ENCODE measurements around the gene DKC1. TPM values are rescaled to one million over a fixed set of nuclear protein-coding genes. Genes with fewer than 3 reads are reported as not detected.

Gene DKC1
- total RNA-seq, 2 donors from 2014 or later: 17.9 to 26.0 TPM

GRCh38 chrX:154737136-154737535 lies 25.5 kb upstream of the DKC1 start:
- Histone ChIP-seq H3K27me3 (no peaks in the 10 kb centered on the region), H3K4me1 (peaks cover 16% of the 10 kb centered on the region), H3K4me3 (no peak overlapping the region), H3K27ac (peak overlapping the region in 2 of 4 donors; percentile 17 to 50), H3K9me3 (no peaks in the 10 kb centered on the region), H3K36me3 (replicated peaks in 1 of 2; ENCODE audit: insufficient read depth in 1 of 2, low read depth in 2 of 2) (no peaks in the 10 kb centered on the region)
- TF ChIP-seq CTCF (IDR thresholded peaks at IDR 0.05) (no peak), POLR2A (IDR thresholded peaks at IDR 0.05) (no peak)
- DNase-seq (no peak), ATAC-seq (no peak)
- intact Hi-C loops (cut with DNase I): no loop called here
- WGBS, 2 donors: 85 to 86% methylated on average over 5 of the region's 5 CpGs

- Histone ChIP-seq H3K4me3 (no peak overlapping the region), H3K27me3 (no peaks in the 10 kb centered on the region), H3K27ac (peak overlapping the region in 2 of 4 donors; percentile 25 to 50), H3K4me1 (peaks cover 9% of the 10 kb centered on the region), H3K36me3 (replicated peaks in 1 of 2; ENCODE audit: insufficient read depth in 1 of 2, low read depth in 2 of 2) (no peaks in the 10 kb centered on the region), H3K9me3 (no peaks in the 10 kb centered on the region)
- peak in 3 of 4 donors; percentile 15 to 40 (median 26) for DNase-seq
- 15 to 42% methylated on average over 8 of the region's 8 CpGs for WGBS, 2 donors
- intact Hi-C loops (cut with DNase I): no loop called here
- TF ChIP-seq POLR2A (IDR thresholded peaks at IDR 0.05) (no peak), CTCF (IDR thresholded peaks at IDR 0.05) (no peak)
- no peak for ATAC-seq
Measured at GRCh38 chrX:154738011-154738738, 24.5 kb upstream of the DKC1 start.

- Histone ChIP-seq H3K36me3 (replicated peaks in 1 of 2; ENCODE audit: insufficient read depth in 1 of 2, low read depth in 2 of 2) (no peaks in the 10 kb centered on the region), H3K27ac (no peak overlapping the region), H3K4me3 (no peak overlapping the region), H3K27me3 (no peaks in the 10 kb centered on the region), H3K4me1 (peaks cover 7% of the 10 kb centered on the region), H3K9me3 (no peaks in the 10 kb centered on the region)
- DNase-seq (no peak), ATAC-seq (no peak)
- intact Hi-C loops (cut with DNase I): no loop called here
- TF ChIP-seq CTCF (IDR thresholded peaks at IDR 0.05) (no peak), POLR2A (IDR thresholded peaks at IDR 0.05) (no peak)
- WGBS, 2 donors: 55 to 74% methylated on average over 2 of the region's 2 CpGs
Measured at GRCh38 chrX:154739952-154740465, 22.7 kb upstream of the DKC1 start.

- DNase-seq (no peak), ATAC-seq (no peak)
- Histone ChIP-seq H3K27ac (no peak overlapping the region), H3K4me1 (no peaks in the 10 kb centered on the region), H3K27me3 (no peaks in the 10 kb centered on the region), H3K36me3 (replicated peaks in 1 of 2; ENCODE audit: insufficient read depth in 1 of 2, low read depth in 2 of 2) (no peaks in the 10 kb centered on the region), H3K9me3 (no peaks in the 10 kb centered on the region), H3K4me3 (no peak overlapping the region)
- TF ChIP-seq POLR2A (IDR thresholded peaks at IDR 0.05) (no peak), CTCF (IDR thresholded peaks at IDR 0.05) (no peak)
- intact Hi-C loops (cut with DNase I): no loop called here
Measured at GRCh38 chrX:154742613-154743012, 20.1 kb upstream of the DKC1 start.

All from body of pancreas (tissue), 4 donors.